Suprapubic skin (tissue), 3 donors: ENCODE data around the gene MCF2L.

Experiments used
- CTCF ChIP-seq, 2 donors: fragments of 200-600 bp in 1 of 2; fragments of 450-650 bp in 1 of 2; sonication (generic) in 1 of 2; IDR thresholded peaks; one replicate each; pipeline ENCODE4 v1.5.1; 2016 to 2019; ENCODE audit warnings: antibody characterized with exemption in 2 of 2, mild to moderate bottlenecking in 1 of 2, moderate library complexity in 1 of 2
- POLR2A ChIP-seq, 2 donors: fragments of 450-650 bp; IDR thresholded peaks; one replicate each; pipeline ENCODE4 v1.6.1; 2017; ENCODE audit warnings: antibody characterized with exemption in 2 of 2, mild to moderate bottlenecking in 2 of 2, moderate library complexity in 2 of 2

GRCh38 chr13:113083022-113083373, 114.0 kb downstream of the MCF2L start:
- TF ChIP-seq CTCF (IDR thresholded peaks at IDR 0.05) (no peak), POLR2A (IDR thresholded peaks at IDR 0.05) (no peak)
